ENCODE measurements around the gene TEX36.
"Not testable (repeated sequence)": the region's sequence is repeated elsewhere in the genome, so short reads cannot be mapped to it uniquely, and the experiment has no call there.

The TEX36 gene

DNA sequence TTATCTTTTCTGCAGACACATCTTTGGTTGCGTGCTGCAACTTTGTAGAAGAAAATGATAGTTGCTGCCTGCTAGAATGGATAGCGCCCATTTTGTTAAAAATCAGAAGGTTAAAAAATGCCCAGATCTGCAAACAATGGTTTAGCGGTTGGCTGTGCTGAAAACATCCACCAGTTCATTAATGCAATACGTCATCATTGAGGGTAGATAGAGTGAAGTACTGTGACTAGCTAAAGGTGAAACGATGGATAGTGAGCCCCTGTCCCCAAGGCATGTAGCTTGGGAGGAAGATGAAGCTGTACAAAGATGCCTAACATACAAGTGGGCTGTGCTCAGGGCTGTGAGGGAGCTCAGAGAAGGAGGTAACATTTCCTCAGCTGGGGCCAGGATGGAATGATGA, 48.4 kb downstream of the TEX36 start:
- no peak for DNase-seq (ENCODE audit: low read depth in 2 of 2)

DNA sequence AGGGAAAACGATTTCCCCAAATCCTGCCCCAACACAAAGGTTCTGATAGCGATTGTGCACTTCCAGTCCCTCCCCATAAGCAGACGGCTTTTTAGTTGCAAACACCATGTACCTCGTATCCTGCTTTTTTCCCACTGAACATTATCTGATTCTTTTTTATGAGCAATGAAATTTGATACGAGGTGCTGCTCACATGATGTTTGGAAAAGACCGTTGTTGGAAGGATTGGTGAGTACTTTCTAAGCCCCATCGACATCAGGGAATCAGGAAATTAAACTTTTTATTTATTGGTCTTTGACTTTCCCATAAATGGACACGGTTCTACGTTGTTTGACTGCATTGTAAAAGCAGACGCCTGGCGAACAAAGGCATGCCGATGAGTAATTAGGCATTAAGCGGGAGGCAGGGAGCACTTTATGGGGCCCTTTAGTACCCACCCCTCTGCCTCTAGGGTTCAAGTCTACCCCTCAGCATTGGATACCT, 49.4 kb downstream of the TEX36 start:
- no peak for DNase-seq (ENCODE audit: low read depth in 2 of 2)

DNA sequence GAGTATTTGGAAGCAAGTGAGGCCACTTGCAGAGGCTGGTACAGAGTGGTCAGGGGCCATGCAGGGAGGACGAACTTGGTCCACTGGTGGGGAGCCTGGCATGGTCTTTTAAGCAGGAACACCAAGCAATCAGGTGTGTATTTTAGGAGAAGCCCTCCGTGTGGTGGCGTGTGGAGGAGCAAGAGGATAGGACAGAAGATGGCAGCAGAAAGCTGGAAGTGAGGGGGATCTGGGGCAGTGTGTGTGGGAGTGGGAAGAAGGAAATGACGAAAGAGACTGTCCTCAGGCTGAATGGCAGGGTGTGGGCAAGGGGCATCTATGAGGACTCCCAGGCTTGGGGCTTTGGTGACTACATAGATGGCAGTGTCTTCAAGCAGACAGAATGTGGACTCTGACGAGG, 51.2 kb downstream of the TEX36 start:
- no peak for DNase-seq (ENCODE audit: low read depth in 2 of 2)

DNA sequence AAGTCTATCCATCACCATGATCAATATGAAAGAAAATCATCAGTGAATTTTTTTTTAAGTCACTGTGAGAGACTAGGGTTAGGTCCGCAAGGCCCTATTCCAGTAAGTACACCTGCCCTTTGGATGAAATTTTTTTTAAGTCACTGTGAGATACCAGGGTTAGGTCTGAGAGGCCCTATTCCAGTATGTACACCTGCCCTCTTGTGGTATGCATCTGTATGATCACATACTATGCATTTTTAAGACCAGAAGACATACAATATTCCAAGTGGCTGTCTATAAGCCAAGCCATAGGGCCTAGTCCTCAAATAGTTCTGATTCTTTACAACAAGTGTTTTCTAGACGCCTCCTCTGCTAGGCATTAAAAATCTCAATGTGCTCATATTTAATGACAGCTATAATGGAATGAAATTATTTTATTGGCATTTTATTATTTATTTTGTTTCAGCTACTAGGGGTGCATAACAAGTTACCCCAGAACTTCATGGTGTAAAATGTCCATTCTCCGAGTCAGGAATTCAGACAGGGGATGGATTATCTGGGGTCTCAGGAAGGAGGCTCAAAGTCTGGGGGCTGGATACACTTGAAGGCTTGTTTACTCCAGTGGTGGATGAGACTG, 53.1 kb downstream of the TEX36 start:
- DNase-seq (ENCODE audit: low read depth in 2 of 2) = no peak

DNA sequence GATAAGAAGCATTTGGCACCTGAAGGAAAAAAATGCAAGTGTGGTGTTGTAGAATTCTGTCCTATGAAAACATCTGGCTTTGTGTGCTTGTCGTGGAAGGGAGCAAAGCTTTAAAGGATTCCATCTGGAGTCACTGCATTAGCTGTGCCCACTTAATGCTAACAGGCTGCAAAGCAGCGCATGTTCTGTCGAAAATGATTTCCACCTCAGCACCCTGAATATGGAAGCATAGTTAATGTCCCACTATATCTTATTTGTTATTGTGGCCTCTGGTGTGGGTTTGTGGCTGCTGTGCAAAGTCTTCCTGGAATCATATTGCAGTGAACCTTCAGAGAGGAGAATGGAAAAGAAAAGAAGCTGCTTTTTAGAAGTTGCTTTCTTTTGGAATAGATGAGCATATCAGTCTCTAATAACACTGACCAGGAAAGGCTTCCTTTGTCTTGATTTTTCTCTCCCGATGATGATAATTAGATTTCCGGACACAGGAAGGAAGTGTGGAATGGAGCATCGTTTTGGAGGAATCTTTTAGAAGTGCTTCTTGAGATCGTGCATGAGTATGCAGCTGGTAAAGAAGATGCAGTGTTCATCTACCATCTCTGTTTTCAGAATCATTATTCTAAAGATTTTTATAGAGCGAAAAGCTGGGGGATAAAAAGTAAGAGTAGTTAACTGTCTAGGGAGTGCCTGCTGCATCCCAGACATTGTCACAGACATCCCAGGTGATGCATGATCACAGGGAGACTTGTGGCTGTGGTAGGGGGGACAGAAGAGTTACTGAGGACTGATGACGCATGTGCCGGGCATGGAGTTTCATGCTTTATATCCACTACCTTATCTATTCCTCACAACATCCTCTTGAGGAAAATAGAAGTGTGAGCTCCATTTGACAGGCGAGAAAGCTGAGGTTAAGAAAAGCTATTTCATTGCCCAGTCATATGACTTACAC, 54.6 kb downstream of the TEX36 start:
- no peak for DNase-seq (ENCODE audit: low read depth in 2 of 2)

DNA sequence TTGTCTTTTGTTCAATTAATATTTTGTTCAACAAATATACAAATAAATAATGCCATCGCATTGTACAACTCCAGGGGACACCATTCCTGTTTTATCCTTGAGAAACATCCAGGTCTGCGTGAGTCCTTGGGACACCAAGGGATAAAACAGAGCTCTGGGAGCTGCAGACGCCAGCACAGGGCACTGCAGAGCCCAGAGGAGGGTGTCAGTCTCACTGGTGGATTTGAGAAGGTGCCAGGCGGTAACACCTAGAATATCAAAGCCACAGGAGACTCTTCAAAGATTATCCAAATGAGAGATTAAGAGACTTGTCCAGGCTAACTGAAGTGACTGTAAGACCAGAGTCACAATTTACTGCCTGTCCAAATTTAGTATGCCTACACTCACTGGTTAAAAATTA, 55.3 kb downstream of the TEX36 start:
- no peak for DNase-seq (ENCODE audit: low read depth in 2 of 2)

DNA sequence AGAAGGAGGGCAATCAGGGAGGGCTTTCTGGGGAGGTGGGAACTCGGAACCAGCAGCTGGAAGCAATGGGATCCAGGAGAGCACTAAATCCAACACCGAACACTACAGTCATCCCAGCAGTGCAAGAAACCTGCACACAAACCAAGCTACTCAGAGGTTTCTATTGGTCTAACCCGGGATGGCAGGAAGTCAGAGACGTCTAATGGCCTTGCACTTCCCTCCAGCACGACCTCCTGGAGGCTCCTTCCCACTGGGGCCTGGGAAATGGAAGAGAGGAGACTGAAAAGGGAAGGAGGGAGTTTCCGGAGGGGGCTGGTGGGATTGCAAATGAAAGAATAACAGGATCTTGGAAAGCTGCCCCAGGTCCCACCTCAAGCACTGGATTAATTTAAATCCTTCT, 56.3 kb downstream of the TEX36 start:
- no peak for DNase-seq (ENCODE audit: low read depth in 2 of 2)

DNA sequence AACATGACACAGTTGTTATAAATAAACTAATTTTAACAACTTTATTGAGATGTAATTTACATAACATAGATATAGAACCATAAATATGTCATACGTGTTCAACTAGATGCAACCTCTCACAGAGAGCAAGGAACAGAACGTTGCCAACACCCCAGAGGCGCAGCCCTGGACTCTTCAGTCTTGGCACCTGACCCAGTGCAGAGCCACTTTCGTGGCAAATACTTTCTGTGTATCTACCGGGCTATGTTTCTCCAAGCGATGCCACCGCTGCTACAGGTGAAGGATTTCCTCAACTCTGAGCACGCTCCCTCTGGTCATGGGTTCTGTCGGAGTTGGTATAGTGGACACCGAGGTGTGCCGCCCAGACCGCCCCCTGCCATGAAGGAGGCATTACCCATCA, 57.4 kb downstream of the TEX36 start:
- no peak for DNase-seq (ENCODE audit: low read depth in 2 of 2)

DNA sequence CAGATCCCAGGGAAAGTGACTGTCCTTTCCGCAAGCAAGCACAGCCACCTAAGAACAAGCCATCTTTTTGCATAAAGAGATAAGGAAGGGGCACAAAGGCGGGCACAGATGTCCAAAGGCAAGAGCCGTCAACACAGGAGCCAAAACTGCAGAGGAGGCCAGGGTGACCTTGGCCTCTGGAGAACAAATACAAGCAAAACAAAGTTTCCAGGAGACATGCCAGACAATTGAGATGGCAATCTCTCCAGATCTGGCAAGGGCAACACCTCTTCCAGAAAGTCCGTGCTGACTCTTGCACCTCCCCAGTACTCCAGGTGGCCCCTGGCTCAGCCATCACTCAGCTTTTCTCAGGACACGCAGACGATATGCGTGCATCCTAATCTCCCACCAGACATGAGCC, 58.2 kb downstream of the TEX36 start:
- no peak for DNase-seq (ENCODE audit: low read depth in 2 of 2)

DNA sequence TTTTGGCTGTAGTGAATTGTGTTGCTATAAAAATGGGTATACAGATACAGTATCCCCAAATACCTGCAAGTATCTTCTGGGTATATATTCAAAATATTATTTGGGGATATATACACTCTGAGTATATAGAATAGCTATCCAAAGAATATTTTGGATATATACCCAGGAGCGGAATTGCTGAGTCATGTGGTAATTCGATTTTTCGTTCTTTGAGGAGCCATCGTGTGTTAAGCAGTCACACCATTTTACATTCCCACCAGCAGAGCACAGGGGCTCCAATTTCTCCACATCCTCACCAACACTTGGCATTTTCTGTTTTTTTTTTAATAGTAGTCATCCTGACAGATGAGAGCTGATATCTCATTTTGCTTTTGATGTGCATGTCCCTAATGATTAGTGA, 61.9 kb downstream of the TEX36 start:
- no peak for DNase-seq (ENCODE audit: low read depth in 2 of 2)

DNA sequence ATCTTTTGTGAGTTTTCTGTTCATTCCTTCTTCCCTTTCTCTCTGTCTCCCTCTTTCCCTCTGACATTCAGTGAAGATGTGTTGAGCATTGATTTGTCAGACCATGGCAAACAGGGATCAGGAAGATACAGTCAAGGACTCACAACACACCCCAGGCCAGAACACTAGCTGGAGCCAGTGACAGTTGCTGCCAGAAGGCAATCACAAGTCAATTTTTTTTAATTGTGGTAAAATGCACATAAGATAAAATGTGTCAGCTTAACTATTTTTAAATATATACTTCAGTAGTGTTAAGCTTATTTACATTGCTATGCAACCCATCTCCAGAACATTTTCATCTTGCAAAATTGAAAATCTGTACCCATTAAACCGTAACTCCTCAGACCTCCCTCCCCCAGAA, 62.6 kb downstream of the TEX36 start:
- DNase-seq (ENCODE audit: low read depth in 2 of 2) = no peak

DNA sequence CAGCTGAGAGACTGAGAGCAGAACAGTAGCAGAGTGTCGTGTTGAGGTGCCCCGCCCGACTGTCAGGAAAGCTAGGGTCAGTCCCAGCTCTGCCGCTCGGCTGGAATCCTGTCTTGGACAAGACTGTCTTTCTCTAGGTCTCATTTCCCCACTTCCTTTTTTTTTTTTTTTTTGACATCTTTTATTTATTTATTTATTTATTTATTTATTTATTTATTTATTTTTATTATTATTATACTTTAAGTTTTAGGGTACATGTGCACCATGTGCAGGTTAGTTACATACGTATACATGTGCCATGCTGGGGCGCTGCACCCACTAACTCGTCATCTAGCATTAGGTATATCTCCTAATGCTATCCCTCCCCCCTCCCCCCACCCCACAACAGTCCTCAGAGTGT, 69.9 kb downstream of the TEX36 start:
- DNase-seq (ENCODE audit: low read depth in 2 of 2) = not testable (repeated sequence)

DNA sequence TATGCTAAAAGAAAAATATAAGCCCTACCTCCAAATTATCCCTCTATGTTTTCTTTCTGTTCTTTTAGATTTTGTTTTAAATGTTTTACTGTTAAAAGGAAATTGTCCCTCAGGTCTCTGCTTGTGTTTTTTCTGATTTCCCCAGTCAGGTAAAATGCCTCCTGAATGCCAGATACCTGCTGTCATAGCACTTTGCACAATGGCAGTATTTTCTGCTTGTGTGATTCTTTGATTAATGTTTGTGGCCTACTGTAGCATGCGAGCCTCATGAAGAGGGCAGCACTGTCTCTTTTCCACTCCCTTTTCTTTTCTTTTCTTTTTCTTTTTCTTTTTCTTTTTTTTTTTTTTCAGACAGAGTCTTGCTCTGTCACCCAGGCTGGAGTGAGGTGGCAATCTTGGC, 71.2 kb downstream of the TEX36 start:
- DNase-seq (ENCODE audit: low read depth in 2 of 2) = no peak

DNA sequence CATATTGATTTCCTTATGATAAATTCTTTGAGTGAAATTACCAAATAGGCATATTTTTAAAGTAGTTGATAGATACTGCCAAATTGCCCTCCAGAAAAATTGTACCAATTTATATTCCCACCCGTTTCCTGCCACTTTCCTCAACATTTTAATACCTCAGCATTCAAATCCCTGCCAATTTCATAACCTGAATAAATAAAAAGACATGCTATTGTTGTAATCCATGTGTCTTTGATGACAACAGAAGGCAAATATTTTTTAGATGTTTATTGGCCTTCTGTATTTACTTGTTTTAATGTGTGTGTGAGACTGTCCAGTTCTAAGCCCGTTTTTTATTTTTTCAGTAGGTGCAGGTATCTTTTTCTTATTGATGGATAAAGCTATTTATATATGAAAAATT, 71.7 kb downstream of the TEX36 start:
- DNase-seq (ENCODE audit: low read depth in 2 of 2) = no peak

DNA sequence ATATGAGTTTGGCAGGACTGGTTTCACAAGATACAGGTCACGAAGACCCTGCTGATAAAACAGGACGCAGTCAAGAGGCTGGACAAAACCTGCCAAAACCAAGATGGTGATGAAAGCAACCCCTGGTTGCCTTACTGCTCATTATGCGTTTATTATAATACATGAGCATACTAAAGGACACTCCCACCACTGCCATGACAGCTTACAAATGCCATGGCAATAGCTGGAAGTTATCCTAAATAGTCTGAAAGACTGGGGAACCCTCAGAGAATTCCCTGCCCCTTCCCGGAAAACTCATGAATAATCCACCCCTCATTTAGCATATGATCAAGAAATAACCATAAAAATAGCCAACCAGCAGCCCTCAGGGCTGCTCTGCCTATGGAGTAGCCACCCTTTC, 73.1 kb downstream of the TEX36 start:
- DNase-seq (ENCODE audit: low read depth in 2 of 2) = no peak

DNA sequence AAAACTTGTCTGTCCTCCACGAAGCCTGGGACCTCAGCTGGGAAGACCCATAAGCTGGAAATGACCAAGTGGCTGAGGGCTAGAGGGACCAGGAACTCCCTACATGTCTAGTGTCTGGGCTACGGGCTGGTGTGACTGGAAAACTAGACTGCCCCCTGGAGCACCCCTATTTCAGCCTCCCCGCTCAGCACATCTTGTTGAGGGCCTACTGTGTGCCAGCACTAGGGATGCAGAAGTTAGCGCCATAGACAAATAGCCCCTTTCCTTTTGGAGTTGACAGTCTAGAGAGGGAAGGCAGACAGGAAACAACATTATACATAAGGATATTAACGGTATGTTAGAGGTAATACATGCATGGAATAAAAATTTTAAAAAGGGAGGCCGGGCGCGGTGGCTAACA, 74.5 kb downstream of the TEX36 start:
- DNase-seq (ENCODE audit: low read depth in 2 of 2) = no peak

DNA sequence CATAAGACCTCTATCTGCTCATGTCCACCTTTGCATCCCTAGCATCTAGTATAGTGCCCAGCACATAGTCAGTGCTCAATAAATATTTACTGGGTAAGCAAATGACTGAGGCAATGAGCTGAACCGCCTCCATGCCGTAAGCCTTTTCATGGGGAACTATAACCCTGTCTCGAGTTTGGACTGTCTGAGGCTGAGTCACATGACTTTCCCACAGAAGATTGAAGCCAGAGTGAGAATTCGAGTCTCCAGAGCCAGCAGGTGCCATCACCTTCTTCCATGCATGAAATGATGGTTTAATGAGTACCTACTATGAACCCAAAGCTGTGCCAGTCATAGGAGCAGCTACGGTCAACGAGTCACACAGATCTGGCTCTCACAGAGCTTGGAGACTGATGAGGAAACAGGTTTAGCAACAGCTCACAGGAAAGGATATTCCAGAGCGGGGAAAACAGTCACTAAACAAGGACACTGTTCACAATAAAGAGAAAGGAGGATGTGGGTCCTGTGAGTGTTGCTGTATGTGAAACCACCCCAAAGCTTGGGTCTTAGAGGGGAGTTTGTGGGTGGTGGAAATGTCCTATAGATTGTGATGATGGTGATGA, 75.2 kb downstream of the TEX36 start:
- no peak for DNase-seq (ENCODE audit: low read depth in 2 of 2)

DNA sequence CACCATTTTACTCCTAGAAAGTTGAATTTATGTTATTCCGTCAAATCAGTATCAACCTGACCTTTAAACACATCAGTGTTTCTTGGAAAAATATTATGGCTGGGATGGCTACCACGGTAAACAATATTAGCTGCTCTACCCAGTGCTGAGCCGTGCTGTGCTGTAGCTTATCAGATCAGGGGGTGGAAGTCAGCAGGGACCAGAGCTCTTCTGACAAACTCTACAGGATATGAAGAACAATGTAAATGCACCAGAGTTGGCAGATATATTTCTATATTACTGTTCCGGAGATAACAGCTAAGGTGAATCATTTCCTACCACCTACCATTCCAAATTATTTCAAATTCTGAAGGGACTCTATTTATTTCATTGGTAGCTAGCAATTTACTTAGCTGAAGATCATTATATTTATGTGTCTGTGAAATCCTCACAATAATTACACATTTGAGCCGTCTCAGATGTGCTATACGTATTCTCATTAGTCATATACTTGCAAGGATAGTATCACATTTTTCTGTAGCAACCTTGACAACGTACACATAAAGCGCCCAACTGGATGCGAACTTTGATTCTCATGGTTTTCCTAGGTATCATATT, 76.5 kb downstream of the TEX36 start:
- DNase-seq (ENCODE audit: low read depth in 2 of 2) = no peak

Data from activated CD8-positive, alpha-beta memory T cell treated with anti-CD3 and anti-CD28 coated beads for 4 hours (primary cell).